ENCODE data around the gene WASF2. TPM values are rescaled to one million over a fixed set of nuclear protein-coding genes. Genes with fewer than 3 reads are reported as not detected.

Gene WASF2
- total RNA-seq, 2 donors from 2014 or later, result 60.1 to 83.7 TPM

- Histone ChIP-seq H3K27me3 (replicated peaks; ENCODE audit: insufficient read depth) (no peaks in the 10 kb centered on the region), H3K27ac (no peak overlapping the region), H3K36me3 (no peaks in the 10 kb centered on the region), H3K4me1 (ENCODE audit: control insufficient read depth in 1 of 2, low read depth in 2 of 2) (no peaks in the 10 kb centered on the region), H3K4me3 (no peak overlapping the region), H3K9me3 (no peaks in the 10 kb centered on the region)
- ATAC-seq (ENCODE audit: insufficient number of reproducible peaks, low FRiP score, low read depth) (no peak), DNase-seq (ENCODE audit: low spot score) (no peak)
- no peak for TF ChIP-seq CTCF (IDR thresholded peaks at IDR 0.05)
These were observed 106.3 kb downstream of the WASF2 start for GRCh38 chr1:27383661-27384060.

- ATAC-seq (ENCODE audit: insufficient number of reproducible peaks, low FRiP score, low read depth), result no peak
- no peaks in the 10 kb centered on the region for H3K9me3 ChIP-seq
- no peaks in the 10 kb centered on the region for H3K4me1 ChIP-seq (ENCODE audit: control insufficient read depth in 1 of 2, low read depth in 2 of 2)
- no peak for DNase-seq (ENCODE audit: low spot score)
- no peak within 1 kb of the TSS for H3K4me3 ChIP-seq
- no peak within 1 kb of the TSS for H3K27ac ChIP-seq
- TF ChIP-seq CTCF (IDR thresholded peaks at IDR 0.05), result no peak
- H3K27me3 ChIP-seq (replicated peaks; ENCODE audit: insufficient read depth), result no peaks in the 10 kb centered on the region
- no peaks in the 10 kb centered on the region for H3K36me3 ChIP-seq
These were observed 106.8 kb downstream of the WASF2 start, which contains the start of gene CD164L2 for GRCh38 chr1:27383039-27383605. CD164L2 (minus strand) TSS chr1:27383333; CDS start chr1:27383239, 94 bp downstream.

GRCh38 chr1:27381969-27382762 lies 107.8 kb downstream of the WASF2 start:
- H3K9me3 ChIP-seq, result no peaks in the 10 kb centered on the region

GRCh38 chr1:27380766-27381733 lies 108.9 kb downstream of the WASF2 start:
- TF ChIP-seq CTCF (IDR thresholded peaks at IDR 0.05), result no peak
- no peaks in the 10 kb centered on the region for H3K36me3 ChIP-seq
- DNase-seq (ENCODE audit: low spot score) (no peak), ATAC-seq (ENCODE audit: insufficient number of reproducible peaks, low FRiP score, low read depth) (no peak)
- no peak overlapping the region for H3K27ac ChIP-seq
- no peak overlapping the region for H3K4me3 ChIP-seq
- H3K9me3 ChIP-seq, result no peaks in the 10 kb centered on the region
- H3K4me1 ChIP-seq (ENCODE audit: control insufficient read depth in 1 of 2, low read depth in 2 of 2), result no peaks in the 10 kb centered on the region
- no peaks in the 10 kb centered on the region for H3K27me3 ChIP-seq (replicated peaks; ENCODE audit: insufficient read depth)

More at GRCh38 chr1:27381969-27382762, 107.8 kb downstream of the WASF2 start:
- Histone ChIP-seq H3K27me3 (replicated peaks; ENCODE audit: insufficient read depth) (no peaks in the 10 kb centered on the region), H3K4me1 (ENCODE audit: control insufficient read depth in 1 of 2, low read depth in 2 of 2) (no peaks in the 10 kb centered on the region), H3K27ac (no peak overlapping the region), H3K36me3 (no peaks in the 10 kb centered on the region), H3K4me3 (no peak overlapping the region)
- ATAC-seq (ENCODE audit: insufficient number of reproducible peaks, low FRiP score, low read depth), result no peak
- DNase-seq (ENCODE audit: low spot score), result no peak
- TF ChIP-seq CTCF (IDR thresholded peaks at IDR 0.05), result no peak

GRCh38 chr1:27380224-27380623 lies 109.7 kb downstream of the WASF2 start:
- Histone ChIP-seq H3K27me3 (replicated peaks; ENCODE audit: insufficient read depth) (no peaks in the 10 kb centered on the region), H3K9me3 (no peaks in the 10 kb centered on the region), H3K36me3 (no peaks in the 10 kb centered on the region), H3K27ac (no peak overlapping the region), H3K4me1 (ENCODE audit: control insufficient read depth in 1 of 2, low read depth in 2 of 2) (no peaks in the 10 kb centered on the region), H3K4me3 (no peak overlapping the region)
- ATAC-seq (ENCODE audit: insufficient number of reproducible peaks, low FRiP score, low read depth) (no peak), DNase-seq (ENCODE audit: low spot score) (no peak)
- TF ChIP-seq CTCF (IDR thresholded peaks at IDR 0.05), result no peak
